Esophagus squamous epithelium (tissue), 5 donors: ENCODE measurements around the gene NUTM2E. TPM values are rescaled to one million over a fixed set of nuclear protein-coding genes. Genes with fewer than 3 reads are reported as not detected.
"Not testable (repeated sequence)": the region's sequence is repeated elsewhere in the genome, so short reads cannot be mapped to it uniquely, and the experiment has no call there.

Experiments used
- DNase-seq: peaks from one replicate; lab custom pipeline; 2025; lab: John Stamatoyannopoulos, UW
- H3K27ac ChIP-seq, 4 donors: fragments of 200-600 bp; sonication (generic); one replicate each; pipeline ENCODE4 v1.5.1; 2016 to 2019; ENCODE audit warnings: mild to moderate bottlenecking in 1 of 4
- H3K27me3 ChIP-seq, 4 donors: fragments of 200-600 bp; sonication (generic); 1 replicate in 3 of 4; 2 replicates in 1 of 4; pipeline versions ENCODE4 v1.5.1 to v1.6.0; 2017 to 2021; ENCODE audit warnings: antibody characterized with exemption in 1 of 4
- H3K36me3 ChIP-seq, 3 donors: fragments of 200-600 bp; sonication (generic); one replicate each; pipeline ENCODE4 v1.5.1; 2016 to 2019
- H3K4me1 ChIP-seq, 3 donors: fragments of 200-600 bp; sonication (generic); one replicate each; pipeline ENCODE4 v1.5.1; 2017 to 2019
- H3K4me3 ChIP-seq, 4 donors: fragments of 200-600 bp; sonication (generic); 1 replicate in 3 of 4; 2 replicates in 1 of 4; pipeline ENCODE4 v1.5.1; 2016 to 2019; ENCODE audit warnings: mild to moderate bottlenecking in 2 of 4, moderate library complexity in 1 of 4
- H3K9me3 ChIP-seq, 3 donors: fragments of 200-600 bp; sonication (generic); one replicate each; pipeline ENCODE4 v1.5.1; 2016 to 2019
- WGBS, 2 donors: methylation state at CpG; one replicate each; pipeline ENCODE4 v1.1.5; 2018; 5-methylcytosine and 5-hydroxymethylcytosine counted together
- intact Hi-C: fragments of 100-400 bp; cut with DNase I; formaldehyde crosslinking; loops from one replicate; pipeline ENCODE4 v1.15.0; 2022
- total RNA-seq, 4 donors: library from RNA; depleted of rRNA; stranded (reverse); fragments of >200 nt; gene quantifications; one replicate each; pipeline ENCODE4 v1.1.0, GENCODE V29; 2016
- donor health status: DM: yes; HTN: yes; CAD: no.

NUTM2E gene
- total RNA-seq, 4 donors from 2014 or later = under 0.01 TPM; not detected in 3

DNA sequence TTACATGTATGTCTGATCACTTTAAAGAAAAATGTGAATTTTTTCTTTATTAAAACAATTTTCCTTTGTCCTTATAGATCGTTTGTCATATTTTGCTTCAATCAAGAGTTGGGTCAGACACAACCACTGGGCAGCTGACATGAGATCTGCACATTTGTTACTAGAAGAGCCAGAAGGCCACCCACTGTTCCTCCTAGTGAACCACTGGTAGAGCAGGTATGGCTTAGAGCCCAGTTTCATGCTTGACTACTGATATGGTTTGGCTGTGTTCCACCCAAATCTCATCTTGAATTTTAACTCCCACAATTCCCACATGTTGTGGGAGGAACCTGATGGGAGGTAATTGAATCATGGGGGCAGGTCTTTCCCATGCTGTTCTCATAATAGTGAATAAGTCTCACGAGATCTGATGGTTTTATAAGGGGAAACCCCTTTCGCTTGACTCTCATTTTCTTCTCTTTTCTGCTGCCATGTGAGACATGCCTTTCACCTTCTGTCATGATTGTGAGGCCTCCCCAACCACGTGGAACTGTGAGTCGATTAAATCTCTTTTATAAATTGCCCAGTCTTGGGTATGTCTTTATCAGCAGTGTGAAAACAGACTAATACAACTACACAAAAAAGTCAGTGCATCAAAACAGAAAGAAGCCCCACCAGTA, 43.0 kb downstream of the NUTM2E start:
- H3K4me3 ChIP-seq, intact Hi-C loops, H3K27ac ChIP-seq, H3K4me1 ChIP-seq, DNase-seq, H3K27me3 ChIP-seq, H3K36me3 ChIP-seq, H3K9me3 ChIP-seq: not testable (repeated sequence)
- WGBS, 2 donors = 30 to 48% methylated on average over 2 to 5 of the region's 5 CpGs

DNA sequence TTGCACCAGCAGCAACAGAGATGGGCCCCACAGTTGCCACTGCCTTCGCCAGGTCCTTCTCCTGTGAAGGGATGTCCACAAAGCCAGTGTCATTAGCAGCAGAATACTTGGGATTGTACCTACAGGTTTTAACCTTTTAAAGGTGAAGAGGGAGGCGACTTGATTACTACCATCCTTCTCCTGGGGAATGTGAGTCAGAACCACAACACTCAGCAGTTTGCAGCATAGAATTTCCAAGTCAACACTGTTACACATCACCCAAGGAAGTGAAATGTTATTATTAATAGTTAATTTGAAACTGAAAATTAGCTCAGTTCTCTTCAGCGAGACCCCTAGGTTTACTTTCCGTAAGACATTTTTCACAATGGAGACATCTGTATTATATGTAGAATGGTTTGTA, 45.2 kb downstream of the NUTM2E start:
- H3K36me3 ChIP-seq, H3K4me1 ChIP-seq, H3K9me3 ChIP-seq, H3K27ac ChIP-seq, H3K4me3 ChIP-seq, intact Hi-C loops, H3K27me3 ChIP-seq, DNase-seq: not testable (repeated sequence)
- 60 to 85% methylated on average over 1 to 4 of the region's 4 CpGs for WGBS, 2 donors

Other genes starting within 250 kb of the NUTM2E start
- gene SFTPA1, start 215.8 kb upstream of the NUTM2E start, total RNA-seq = not detected
- gene NUTM2B, start 123.5 kb upstream of the NUTM2E start, total RNA-seq = 1 to 10 TPM in 1 of 4 donors, under 1 TPM in 1, not detected in 2; 0.70 to 1.5 TPM
- 1 to 10 TPM in 2 of 4 donors, under 1 TPM in 2; 0.83 to 1.2 (median 1.0) TPM for gene SFTPD, start 122.4 kb downstream of the NUTM2E start, total RNA-seq